GM19438 (cell line): Measurements from ENCODE around the gene RSPRY1.
"Not testable (repeated sequence)": the region's sequence is repeated elsewhere in the genome, so short reads cannot be mapped to it uniquely, and the experiment has no call there.

Source experiments
- ATAC-seq: cut with Tn5 transposase; IDR thresholded peaks from one replicate; pipeline ENCODE4 v1.9.1; 2021; ENCODE audit warnings: low read depth; ENCODE audit not compliant: unreplicated experiment

RSPRY1 gene

DNA sequence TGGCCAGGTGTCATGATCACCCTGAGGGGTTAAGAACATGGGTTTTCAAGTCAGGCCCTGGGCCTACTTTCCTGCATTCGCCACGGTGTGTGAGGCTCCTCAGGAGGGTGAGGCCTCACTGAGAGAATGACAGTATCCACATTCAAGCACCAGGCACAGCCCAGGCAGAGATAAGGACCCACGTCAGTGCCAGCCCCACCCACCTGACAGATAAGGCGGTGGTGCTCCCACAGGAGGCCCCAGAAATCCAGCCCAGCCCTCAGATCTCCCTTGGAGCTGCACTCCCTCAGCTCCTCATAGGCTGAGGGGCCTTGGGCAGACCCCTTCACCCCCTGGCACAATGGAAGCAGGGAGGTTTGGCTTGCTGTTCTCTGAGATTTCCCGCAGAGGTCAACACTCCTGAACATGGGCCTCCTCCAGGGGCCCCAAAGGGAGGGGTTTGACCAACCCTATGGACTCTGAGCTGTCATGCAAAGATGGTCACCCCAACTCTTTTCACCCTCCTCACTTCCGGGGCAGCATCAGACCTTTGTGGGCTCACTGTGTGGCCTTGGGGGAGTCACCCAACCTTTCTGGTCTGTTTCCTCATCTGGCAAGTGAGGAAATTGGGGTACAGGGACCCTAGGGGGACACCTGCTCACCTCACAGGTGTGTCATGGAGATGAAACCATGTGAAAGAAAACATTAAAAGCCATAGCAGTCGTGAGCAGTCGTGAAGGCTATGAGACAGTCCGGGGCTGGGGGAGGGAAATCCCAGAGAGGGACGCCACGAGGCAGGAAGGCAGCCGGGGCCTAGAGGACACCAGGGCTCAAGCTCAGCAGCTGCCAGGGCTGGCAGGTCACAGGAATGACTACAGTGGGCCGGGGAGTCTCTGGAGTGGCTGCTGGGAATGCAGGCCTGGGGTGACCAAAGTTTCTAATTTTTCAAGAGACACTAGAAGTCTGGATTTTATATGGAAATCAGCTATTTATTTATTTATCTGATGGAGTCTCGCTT lies 83.0 kb downstream of the RSPRY1 start:
- ATAC-seq = no peak

DNA sequence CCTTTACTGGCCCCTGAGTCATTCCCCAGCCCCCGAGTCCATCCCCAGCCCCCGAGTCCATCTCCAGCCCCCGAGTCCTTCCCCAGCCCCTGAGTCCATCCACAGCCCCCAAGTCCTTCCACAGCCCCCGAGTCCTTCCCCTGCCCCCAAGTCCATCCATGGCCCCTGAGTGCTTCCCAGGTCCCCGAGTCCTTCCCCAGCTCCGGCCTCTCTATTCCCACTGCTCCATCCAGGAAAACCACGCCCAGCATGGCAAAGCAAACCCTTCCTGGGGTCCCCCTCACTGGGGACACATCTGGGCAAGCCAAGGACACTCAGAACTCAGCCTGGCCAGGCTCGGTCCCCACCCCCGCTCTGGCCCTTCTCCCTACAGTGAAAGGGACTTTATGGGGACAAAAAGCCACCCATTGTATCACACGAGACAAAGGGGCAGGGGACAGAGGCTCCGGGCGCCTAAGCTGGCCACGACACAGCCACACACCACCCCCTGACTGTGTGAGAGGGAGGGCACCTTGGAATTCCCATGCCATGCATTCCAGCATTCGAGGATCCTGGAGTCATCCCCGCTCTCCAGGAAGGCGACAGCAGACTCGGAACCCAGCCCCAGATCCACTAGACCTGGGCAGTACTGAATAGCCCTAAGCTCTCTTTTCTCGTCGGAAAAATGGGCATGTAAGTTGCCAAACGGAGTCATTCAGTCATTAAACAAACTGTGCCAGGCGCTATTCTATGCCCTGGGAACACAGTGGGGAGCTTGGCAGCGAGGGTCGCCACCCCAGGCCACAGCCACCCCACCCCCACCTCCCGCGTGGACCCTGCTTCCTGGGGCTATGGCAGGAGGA lies 84.3 kb downstream of the RSPRY1 start:
- ATAC-seq = no peak

- no peak for ATAC-seq
Observed at GRCh38 chr16:57271063-57271345, 84.9 kb downstream of the RSPRY1 start.

- ATAC-seq = no peak
Observed at GRCh38 chr16:57271867-57272495, 85.9 kb downstream of the RSPRY1 start.

- ATAC-seq = no peak
Observed at GRCh38 chr16:57273359-57273758, 87.2 kb downstream of the RSPRY1 start.

DNA sequence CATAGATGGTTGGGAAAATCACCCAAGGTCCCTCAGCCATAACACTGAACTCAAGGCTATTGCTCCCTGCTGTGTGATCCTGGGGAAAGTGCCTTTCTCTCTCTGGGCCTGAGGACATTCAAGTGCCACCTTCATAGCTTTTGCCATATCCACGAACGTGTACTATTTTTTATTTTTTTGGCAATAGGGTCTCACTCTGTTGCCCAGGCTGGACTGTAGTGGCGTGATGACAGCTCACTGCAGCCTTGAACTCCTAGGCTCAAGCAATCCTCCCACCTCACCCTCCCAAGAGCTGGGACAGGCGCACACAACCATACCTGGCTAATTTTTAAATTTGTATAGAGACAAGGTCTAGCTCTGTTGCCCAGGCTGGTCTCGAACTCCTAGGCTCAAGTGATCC lies 87.7 kb downstream of the RSPRY1 start:
- no peak for ATAC-seq

- ATAC-seq = not testable (repeated sequence)
Observed at GRCh38 chr16:57275946-57276345, 89.8 kb downstream of the RSPRY1 start.

DNA sequence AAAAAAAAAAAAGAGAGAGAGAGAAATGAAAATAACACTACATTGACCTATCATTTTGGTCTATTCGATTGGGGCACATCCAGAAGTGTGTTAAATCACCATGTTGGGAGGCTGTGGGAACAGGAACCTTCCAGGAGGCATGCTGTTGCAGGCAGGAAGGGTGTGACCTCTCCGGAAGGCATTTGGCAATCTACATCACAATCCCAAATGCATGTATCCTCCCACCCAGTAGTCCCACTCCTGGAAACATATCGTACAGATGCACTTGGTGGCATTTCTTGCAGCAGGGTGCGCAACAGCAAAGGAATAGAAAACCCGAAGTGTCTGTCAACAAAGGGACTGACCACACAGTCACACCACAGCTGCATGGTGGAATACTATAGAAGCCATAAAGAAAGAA lies 90.5 kb downstream of the RSPRY1 start:
- no peak for ATAC-seq

DNA sequence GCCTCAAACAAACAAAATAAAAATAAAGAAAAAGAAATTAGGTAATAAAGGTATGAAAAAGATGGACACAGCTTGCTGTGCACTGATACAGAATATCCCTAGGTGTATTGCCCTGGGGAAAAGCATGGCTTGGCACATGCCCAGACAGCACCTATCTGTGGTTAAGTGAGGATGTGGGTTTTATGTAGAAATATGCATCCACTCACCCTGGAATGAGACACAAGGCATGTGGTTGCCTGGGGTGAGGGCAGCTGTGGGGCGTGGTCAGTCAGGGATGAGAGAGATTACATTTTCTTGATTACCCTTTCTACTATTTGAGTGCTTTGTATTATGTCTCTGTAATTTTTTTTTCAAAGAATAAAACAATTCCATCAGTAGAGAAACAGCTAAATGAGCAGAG lies 91.5 kb downstream of the RSPRY1 start:
- no peak for ATAC-seq

DNA sequence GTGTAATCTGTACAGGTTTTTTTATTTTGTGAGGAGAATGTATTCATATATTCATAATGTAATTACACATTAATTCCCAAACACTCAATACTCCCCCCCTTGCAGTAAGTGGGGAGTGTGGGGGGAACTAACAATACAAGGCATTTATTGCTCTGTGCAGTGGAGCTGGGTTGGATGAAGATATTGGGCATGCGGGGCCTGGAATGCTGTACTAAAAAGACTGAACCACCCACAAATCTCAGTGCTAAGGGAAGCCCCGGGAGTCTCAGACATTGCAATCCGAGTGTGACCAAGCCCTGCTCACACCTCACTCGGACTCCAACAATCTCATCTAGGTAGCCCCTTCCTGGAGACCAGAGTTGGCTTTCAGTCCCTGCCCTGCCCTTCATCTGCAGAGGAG lies 92.4 kb downstream of the RSPRY1 start:
- no peak for ATAC-seq

DNA sequence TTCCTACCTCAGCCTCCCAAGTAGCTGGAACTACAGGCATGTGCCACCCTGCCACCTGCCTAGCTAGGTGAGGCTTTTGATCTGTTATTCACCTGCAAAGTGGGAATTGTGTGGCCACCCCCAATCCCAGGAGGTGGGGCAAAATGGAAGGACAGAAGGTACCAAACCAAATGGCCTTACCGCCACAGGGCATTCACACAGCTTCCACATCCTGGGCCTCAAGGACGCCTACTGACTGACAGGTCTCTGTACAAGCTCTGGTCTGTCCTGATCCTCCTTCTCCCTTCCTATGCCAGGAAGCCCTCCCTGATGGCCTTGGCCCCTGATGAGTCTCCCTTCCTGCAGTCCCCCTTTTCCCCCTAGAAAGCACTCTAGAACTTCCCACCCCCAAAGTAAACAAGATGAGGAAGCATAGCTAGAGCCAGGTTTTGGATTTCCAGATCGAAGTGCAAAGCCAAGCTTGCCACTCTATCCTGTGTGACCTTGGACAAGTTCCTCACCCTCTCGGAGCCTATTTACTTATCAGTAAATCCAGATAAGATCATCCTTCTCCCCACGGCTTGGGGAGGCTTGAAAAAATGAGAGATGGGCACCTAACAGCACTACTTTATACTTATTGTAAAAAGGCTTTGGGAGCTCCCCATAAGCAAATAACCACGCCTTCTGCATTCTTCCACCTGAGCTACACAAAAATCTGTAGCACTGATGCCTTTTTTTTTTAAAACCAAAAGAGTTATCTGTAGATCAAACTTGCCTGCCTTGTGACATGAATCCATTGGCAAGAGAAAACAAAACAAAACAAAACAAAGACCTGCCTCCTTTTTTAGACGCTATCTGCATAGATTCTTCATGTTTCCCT lies 93.9 kb downstream of the RSPRY1 start:
- ATAC-seq = no peak

DNA sequence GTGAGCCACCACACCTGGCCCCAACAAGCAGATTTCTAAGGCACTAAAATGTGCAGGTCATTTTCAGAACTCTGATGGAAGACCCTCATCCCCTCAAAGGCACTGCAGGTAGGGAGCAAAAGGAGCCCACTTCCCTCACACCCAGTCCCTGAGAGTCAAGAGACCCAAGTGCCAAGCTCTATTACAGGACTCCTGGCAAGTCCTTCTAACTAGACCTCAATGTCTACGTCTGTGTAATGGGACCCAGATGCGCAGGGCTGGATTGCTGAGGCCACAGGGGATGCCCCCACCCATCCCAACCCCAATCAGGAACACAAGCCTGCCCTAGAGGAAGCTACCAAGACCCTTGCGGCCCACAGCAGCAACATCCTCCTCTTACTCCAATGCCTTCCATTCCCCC lies 95.7 kb downstream of the RSPRY1 start:
- no peak for ATAC-seq

GRCh38 chr16:57282510-57283213 lies 96.5 kb downstream of the RSPRY1 start:
- no peak for ATAC-seq

- ATAC-seq = no peak
Observed at GRCh38 chr16:57283214-57283958, 97.3 kb downstream of the RSPRY1 start.

GRCh38 chr16:57283959-57284208 lies 97.8 kb downstream of the RSPRY1 start:
- no peak for ATAC-seq

GRCh38 chr16:57284209-57284951 lies 98.3 kb downstream of the RSPRY1 start, which contains the start of gene PLLP:
TSS of gene PLLP (minus strand) at chr16:57284672. CDS start at chr16:57284540, 132 bp downstream.
- no peak for ATAC-seq

DNA sequence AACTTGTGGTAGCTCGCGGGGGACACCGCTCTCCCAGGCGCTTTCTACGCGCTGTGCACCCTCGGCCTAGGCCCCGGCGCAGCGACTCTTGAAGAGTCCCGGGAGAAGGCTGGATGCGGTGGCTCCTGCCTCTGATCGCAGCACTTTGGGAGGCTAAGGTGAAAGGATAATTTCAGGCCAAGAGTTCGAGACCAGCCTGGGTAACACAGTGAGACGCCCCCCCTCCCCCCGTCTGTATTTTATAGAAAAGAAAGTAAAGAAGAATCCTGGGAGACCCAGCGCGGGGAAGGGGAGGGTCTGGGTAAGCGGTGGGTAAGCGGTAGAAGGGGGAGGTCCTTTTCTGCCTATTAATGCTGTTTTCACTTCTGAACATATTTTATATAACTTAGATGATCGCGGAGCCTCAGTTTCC lies 98.8 kb downstream of the RSPRY1 start:
- ATAC-seq = no peak

- no peak for ATAC-seq
Observed at GRCh38 chr16:57285379-57285778, 99.2 kb downstream of the RSPRY1 start.
